Measurements from ENCODE around the gene GSC.

DNA sequence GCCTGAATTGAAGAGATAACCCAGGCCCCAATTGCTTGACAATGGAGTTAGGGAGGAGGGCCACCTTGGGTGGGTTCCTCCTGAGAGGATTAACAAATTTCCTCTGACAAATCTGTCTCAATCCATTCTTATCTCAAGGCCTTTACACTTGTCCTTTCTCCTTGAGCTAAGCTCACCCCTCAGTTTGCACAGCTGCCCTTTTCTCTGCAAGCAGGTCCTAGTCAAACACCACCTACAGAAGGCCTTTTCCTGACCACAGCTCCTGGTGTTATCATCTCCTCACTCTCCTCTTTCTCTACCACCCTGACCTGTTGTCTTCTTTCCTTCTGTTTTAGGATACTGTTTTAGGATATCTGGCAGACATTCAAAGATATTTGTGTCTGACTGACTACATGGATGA lies 26.4 kb upstream of the GSC start:
- TF ChIP-seq, protein P1, sequence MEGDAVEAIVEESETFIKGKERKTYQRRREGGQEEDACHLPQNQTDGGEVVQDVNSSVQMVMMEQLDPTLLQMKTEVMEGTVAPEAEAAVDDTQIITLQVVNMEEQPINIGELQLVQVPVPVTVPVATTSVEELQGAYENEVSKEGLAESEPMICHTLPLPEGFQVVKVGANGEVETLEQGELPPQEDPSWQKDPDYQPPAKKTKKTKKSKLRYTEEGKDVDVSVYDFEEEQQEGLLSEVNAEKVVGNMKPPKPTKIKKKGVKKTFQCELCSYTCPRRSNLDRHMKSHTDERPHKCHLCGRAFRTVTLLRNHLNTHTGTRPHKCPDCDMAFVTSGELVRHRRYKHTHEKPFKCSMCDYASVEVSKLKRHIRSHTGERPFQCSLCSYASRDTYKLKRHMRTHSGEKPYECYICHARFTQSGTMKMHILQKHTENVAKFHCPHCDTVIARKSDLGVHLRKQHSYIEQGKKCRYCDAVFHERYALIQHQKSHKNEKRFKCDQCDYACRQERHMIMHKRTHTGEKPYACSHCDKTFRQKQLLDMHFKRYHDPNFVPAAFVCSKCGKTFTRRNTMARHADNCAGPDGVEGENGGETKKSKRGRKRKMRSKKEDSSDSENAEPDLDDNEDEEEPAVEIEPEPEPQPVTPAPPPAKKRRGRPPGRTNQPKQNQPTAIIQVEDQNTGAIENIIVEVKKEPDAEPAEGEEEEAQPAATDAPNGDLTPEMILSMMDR (conservative IDR thresholded peaks at IDR 0.05; ENCODE audit: low read depth in 2 of 2): no peak
- TF ChIP-seq EZH2 (IDR thresholded peaks at IDR 0.05; ENCODE audit: low read depth, unreplicated experiment) (no peak), CREB1 (CRISPR knock-in tag; IDR thresholded peaks at IDR 0.05; ENCODE audit: low read depth) (no peak)
